ENCODE data around the gene PTPRA.
"Not testable (repeated sequence)": the region's sequence is repeated elsewhere in the genome, so short reads cannot be mapped to it uniquely, and the experiment has no call there.

PTPRA gene

DNA sequence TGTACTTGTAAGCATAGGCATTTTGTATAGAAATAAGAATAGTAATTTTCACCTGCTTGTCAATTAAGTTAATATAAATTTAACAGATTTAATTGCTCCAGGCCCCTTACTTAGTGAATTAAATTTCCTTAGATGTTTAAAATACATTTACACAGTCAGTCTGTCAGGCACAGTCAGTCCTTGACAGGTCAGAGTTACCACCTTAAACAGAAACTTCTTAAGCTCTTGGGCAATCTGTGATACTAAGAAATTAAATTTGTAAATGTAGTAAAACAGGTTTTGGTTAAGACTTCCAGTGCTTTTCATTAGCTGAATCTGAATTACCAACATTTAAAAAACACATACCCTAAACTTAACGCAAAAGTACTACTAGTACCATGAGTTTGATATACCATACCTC lies 15.9 kb downstream of the PTPRA start:
- FAIRE-seq = no peak

DNA sequence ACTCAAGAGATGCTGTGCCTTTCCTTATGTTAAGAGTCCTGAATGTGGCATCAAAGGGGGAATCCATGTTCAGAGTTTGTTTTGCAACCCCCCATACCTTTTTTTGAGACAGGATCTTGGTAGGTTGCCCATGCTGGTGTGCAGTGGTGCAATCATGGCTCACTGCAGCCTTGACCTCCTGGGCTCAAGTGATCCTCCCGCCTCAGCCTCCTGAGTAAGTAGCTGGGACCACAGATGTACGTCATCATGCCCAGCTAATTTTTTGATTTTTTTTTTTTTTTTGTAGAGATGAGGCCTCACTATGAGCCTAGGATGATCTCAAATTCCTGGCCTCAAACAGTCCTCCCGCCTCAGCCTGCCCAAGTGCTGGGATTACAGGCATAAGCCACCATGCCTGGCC lies 16.5 kb downstream of the PTPRA start:
- FAIRE-seq = no peak

DNA sequence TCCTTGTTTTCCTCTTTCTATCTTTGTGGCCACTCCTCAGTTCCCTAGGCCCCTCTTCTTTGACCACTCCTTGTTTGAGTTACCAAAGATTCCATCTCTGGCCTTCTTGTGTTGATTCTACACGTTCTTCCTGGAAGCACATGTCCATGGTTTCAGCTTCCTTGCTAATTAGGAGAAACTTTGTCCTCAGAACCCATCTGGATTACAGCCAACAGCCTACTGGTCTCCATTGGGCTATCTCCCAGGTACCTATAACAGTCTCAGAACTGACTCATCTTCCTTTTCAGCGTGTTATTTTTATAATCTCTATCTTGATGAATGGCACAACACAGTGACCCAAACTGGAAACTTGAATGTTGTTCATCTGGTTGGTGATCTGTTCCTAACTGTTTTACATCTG lies 17.5 kb downstream of the PTPRA start:
- no peak for FAIRE-seq

DNA sequence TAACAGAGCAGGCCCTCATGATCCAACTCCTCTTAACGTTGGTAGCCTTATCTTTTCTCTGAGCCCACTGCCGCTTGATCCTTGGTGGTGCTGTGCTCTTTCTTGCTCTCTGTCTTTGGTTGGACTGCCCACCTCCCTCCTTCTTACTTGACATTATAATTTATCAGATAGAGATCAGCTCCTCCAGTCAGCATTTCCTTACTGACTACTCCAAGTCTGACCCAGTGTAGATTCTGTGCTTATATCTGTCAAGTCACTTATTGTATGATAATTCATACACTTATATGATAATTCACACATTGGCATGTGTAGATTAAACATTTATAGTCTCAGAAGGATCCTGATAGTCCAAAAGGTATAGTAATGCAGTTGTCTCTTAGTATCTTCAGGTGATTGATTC lies 18.1 kb downstream of the PTPRA start:
- FAIRE-seq = no peak

DNA sequence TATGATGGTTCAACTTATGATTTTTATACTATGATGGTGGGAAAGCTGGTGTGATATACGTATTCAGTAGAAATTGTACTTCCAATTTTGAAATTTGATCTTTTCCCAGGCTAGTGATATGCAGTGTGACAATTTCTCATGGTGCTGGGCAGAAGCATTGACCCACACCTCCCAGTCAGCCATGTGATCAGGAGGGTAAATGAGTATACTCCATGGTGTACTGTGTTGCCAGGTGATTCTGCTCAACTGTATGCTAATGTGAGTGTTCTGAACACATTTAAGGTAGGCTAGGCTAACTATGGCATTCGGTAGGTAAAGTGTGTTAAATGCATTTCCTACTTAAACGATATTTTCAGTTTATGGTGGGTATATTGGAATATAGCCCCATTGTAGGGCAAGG lies 19.1 kb downstream of the PTPRA start:
- no peak for FAIRE-seq

DNA sequence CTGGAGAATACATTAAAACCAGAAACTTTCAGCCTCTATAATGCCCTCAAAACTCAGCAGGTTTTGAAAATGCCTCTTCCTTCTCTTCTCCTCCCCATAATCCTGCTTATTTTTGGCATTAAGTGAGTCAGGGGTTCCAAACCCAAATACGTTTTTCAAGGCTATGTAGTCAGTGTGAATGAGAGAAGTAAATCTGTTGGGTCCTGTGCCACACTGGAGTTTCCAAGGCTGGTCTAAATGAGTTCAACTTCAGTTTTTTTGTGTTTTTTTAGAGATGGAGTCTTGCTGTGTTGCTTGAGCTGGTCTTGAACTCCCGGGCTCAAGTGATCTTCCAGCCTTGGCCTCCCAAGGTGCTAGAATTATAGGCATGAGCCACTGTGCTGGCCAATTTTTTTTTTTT lies 20.9 kb downstream of the PTPRA start:
- FAIRE-seq = no peak

DNA sequence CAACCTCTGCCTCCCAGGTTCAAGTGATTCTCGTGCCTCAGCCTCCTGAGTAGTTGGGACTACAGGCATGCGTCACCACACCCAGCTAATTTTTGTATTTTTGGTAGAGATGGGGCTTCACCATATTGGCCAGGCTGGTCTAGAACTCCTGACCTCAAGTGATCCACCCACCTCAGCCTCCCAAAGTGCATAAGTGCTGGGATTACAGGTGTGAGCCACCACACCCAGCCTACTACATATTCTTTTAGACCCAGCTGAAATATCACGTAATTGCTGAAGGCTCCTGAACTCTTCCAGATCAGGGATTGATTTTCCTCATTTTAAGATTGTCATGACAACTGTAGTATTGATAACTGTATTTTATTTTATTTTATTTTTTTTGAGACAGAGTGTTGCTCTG lies 21.9 kb downstream of the PTPRA start:
- FAIRE-seq = not testable (repeated sequence)

DNA sequence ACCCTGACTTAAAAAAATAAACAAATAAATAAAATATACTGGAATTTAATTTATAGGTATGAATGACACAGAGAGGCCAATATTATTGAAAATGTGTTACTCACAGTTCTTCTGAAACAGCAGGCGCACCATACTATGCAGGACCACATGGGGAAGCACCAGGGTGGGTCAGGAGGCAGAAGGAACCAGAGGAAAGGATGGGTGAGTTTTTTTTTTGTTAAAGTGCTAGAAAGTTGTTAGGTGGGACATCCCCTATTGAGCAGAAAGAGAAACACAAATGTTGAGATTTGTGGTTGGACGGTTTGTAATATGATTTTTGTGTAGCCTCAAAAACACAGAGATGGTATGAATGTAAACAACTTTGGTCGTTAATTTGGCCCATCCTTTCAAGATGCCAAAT lies 26.0 kb downstream of the PTPRA start:
- no peak for FAIRE-seq

DNA sequence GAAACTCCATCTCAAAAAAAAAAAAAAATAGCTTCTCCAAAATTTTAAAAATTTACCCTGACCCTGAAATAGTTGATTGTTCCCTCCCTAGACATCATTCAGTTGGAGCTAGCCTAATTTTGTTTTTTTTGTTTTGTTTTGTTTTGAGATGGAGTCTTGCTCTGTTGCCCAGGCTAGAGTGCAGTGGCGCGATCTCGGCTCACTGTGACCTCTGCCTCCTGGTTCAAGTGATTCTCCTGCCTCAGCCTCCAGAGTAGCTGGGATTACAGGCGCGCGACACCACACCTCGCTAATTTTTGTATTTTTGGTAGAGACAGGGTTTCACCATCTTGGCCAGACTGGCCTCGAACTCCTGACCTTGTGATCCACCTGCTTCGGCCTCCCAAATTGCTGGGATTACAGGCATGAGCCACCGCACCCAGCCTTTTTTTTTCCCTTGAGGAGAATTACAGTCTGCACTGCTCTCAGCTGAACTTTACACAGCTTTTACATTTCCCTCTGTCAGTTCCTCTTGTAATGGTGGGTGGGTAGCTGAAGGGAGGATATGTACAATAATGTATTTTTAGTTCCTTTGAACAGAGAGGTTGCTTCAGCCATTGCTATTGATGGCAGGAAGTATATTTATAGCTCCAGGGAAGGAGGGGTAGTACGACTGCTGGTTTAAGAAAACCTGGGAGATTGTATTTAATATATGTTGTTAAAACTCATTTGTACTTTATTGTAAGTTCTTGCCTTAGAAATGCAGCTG lies 27.7 kb downstream of the PTPRA start:
- FAIRE-seq = no peak

DNA sequence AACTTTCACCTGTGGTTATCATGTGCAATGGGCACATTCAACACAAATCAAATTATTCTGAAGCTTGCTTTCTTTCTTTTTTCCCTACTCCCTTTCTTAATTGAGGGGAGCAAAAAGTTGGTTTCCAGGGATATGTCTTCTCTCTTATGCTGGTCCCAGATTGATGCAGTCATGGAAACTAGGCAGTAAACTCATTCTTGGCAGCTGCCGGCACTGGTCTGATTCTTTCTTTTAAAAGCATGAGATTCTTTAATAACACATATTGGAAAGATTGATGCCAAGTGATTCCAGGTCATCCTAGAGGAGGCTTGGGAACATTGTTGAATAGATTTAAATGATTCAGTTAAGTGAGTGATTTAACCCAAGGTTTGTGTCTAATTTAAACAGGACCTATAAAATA lies 29.0 kb downstream of the PTPRA start:
- no peak for FAIRE-seq

DNA sequence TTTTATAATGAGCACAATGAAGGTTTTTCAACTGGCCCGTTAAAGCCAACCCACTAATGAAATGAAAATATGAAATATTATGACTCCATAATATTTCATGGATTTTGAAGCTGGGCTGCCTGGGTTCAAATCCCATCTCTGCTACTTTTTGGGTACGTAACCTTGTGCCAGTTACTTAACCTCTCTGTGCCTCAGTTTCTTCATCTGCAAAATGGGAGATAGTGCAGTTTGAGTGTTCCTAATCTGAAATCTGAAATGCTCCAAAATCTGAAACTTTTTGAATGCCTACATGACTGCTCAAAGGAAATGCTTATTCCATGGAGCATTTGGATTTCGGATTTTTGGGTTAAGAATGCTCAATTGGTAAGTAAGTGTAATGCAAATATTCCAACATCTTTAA lies 29.5 kb downstream of the PTPRA start:
- FAIRE-seq = no peak

DNA sequence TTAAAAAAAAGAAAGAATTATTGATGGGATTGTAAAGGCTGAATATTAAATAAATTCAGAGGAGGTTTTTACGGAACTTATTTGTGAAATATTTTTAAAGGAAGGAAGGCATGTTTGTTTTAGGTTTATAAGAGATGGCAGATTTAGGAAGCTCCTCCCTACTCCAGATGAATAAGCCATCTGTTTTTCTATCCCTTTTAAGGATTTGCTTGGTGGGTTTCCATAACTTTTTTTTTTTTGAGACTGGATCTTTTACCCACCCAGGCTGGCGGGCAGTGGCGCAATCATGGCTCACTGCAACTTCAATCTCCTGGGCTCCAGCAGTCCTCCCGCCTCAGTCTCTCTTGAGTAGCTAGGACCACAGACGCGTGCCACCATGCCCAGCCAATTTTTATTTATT lies 30.4 kb downstream of the PTPRA start:
- no peak for FAIRE-seq

DNA sequence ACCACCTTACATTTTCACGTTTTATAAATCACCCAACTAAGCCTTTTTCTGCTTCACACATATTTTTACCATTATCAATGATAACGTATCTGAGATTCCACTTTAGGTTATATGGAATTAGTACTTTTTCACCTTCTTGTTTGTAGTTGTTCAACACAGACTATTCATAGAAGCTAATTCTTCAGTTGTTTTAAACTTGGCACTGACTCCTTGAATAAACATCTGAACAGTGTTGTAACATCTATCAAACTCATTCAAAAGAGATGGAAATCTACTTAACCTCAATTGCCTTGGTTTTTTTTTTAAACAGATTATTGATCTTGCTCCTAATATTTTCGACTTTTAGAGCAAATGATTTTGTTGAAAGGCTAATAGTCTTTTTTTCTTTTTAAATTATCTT lies 34.2 kb downstream of the PTPRA start:
- no peak for FAIRE-seq

DNA sequence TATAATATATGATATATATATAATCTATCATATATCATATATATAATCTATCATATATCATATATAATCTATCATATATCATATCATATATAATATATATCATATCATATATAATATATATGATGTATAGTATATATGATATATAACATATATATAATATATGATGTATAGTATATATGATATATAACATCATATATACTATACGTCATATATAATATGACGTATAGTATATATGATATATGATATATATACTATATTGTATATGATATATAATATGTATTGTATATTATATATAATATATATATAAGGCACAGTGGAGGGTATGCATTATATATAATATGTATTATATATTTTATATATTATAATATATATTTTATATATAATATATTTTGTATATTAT lies 36.7 kb downstream of the PTPRA start:
- FAIRE-seq = no peak

DNA sequence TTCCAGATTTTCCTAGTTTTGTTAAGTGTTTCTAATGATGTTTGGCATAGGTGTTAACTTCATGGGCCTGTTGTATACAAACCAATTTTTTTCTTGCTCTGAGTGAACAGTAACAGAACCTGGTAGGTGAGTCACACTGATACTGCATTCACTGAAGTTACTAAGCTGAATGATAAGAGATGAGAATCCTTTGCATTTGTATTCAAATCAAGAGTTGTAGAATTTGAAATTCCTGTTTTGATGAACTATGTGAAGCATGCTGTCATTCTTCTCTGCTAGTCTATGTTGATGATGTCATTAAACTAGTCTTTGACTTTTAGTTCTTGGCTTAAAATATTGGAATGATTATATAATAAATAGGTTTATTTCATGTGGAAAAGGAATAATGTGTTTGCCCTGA lies 37.9 kb downstream of the PTPRA start:
- no peak for FAIRE-seq

DNA sequence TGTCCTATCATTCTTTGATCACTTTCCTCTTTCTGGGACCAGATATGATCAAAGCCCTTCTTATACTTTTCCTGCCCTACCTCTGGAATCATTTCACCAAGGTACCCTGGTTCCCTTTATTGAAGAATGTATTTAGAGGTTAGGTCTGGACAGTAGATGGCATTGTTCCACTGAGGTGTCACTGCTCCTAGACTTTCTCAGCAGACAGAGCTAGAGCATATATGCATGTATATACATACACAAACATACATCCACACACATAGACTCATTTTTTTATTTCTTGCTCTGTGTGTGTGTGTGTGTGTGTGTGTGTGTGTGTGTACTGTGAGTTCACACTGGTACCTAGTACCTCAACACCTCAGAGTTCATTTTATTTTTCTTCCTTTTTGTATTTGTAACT lies 40.9 kb downstream of the PTPRA start:
- no peak for FAIRE-seq

DNA sequence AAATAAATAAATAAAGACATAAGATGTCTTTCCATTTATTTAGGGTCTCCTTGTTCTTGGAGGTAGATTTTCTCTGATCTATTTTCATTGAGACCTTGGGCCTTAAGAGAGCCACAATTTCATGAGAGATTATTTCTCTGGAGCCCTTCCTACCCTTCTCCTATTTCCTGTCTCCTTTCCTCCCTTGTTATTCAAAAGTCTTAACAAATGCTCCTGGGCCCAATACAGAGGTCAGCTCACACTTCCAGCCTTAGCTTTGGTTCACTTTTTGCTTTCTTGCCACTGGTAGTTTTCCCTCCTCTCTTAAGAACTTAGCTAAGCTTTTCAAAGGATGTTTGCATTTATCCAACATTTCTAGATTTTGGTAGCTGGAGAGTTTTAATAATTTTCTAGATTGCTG lies 44.0 kb downstream of the PTPRA start:
- no peak for FAIRE-seq

DNA sequence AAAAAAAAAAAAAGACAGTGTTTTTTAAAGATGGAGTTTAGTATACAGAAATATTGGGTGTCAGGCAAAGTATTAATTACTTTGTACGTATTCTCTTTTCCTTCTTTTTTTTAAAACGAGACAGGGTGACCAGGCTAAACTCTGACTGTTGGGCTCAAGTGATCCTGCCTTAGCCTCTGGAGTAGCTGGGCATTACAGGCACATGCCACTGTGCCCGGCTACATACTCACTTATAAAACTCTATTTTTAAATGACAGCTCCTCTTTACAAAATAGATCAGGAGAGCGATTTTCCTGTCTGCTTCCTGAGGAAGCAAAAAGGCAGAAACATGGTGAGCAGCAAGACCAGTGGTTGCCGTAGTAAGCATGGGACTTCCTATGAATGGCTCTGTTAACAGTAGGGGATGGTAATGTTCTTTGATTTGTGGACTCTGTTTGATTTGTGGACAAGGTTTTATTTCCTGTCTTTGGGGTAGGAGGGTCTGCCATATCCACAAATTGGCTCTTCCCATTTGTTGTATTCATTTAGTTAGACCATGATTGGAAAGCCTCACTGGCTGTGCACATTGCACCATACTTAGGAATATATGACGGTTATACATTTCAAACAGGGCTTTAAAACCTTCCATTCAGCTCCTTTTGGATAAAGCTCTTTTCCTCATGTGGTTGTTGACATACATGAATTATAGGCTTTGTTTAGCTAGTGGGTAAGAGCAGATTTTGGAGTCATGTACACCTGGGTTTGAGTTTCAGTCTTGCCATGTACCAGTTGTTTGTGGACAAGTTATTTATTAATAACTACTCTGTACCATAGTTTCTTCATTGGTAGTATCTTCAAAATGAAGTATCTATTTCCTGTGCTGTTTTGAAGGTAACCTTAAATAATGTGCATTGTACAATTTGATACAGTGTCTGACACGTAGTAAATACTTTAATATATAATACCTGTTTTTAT lies 45.1 kb downstream of the PTPRA start:
- FAIRE-seq = no peak

DNA sequence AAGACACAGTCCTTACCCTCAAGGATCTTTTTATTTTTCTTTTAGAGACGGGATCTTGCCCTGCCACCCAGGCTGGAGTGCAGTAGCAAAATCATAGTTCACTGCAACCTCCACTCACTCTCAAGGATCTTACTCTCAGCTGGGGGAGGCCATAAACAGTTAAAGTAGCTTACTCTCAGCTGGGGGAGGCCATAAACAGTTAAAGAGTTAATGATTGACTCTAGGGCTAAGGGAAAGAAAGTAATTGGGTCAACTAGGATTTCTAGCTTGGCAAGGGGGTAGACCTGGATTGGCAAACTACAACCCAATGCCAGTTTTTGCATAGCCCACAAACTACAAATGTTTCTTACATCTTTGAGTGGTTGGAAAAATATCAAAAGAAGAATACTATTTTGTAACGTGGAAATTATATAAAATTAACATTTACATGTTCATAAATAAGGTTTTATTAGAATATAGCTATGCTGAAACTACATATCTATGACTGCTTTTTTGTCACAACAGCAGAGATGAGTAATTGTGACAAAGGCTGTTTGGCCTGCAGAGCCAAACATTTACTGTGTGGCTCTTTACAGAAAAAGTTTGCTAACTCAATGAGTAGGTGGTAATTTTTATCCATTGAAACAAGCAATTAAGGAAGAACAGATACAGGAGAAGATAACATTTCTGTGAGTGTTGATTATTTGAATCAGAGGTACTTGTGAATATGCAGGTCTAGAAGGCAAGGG lies 46.4 kb downstream of the PTPRA start:
- FAIRE-seq = no peak

DNA sequence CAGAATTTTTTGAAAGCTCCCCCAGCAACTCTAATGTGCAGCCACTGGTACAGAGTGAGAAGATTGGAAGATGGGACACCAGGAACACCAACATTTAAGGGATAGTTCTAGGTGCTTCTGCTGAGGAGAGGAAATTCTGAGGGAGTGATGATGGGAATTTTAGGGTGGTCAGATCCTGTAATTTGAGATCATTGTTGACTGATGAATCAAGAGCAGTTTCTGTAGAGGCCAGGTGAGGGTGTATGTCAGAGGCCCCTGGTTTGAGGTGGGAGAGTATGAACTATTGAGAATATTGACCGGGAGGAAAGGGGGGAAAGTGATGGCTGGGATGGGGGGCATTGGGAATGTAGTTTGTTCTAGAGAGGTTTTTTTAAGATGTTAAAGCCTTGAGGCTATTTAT lies 47.2 kb downstream of the PTPRA start:
- no peak for FAIRE-seq

DNA sequence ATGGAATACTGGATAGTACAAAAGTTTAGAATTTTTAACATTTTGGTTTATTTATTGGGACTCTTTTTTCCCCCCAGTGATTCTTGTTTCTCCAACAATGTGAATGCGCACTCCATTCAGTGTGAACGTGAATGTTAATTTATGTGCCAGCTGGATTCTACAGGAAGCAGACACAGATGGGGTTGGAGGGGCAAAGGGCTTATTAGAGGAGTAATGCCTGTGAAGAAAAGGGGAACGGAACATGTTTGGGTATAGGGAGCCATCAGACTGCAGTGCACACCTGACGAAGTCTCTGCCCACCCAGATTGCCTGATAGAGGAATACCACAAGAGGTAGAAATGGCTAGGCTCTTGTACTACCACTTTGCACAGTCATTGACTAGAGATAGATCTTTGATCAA lies 48.2 kb downstream of the PTPRA start:
- no peak for FAIRE-seq

DNA sequence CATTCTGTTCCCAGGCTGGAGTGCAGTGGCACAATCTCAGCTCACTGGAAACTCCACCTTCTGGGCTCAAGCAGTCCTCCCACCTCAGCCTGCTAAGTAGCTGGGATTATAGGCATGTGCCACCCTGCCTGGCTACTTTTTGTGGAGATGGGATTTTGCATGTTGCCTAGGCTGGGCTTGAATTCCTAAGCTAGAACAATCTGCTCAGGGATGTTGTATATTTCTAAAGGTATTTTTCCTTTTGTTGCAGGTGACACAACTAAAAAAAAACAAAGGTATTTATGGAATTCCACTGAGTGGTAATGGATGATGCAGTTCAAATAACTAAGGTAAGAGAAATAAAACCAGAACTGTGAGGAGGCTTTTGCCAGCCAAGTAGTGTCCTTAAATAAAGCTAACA lies 49.7 kb downstream of the PTPRA start:
- FAIRE-seq = no peak

DNA sequence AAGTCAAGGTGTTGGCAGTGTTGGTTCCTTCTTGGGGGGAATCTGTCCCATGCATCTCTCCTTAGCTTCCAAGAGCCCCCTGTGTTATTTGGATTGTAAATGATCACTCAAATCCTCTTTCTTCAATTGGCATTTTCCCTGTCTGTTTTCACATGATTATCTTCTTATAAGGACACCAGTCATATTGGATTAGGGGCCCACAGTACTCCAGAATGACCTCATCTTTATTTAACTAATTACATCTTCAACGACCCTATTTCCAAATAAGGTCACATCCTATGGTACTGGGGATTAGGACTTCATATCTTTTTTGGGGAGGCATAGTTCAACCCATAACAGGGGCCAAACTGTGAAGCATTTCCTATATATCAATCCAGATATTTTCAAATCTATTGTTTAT lies 57.3 kb downstream of the PTPRA start:
- no peak for FAIRE-seq

DNA sequence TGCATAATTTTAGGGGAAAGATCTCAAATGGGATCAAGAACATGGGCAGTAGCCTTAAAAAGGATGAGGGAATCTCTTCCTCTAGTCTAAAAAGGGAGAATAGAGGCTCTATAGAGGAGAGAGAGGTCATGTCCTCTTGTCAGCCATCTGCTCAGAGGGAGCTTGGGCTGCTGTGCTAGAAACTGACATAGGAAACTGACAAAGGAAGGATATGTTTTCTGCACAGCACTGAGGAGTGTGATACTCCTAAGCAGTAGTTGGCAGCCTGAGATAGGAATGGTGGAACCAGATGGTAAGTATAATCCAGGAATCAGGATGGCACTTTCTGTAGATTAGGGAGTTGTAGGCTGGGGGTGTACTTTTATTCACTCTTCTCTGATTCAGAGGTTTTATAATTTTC lies 59.2 kb downstream of the PTPRA start:
- FAIRE-seq = no peak

Data from colon (tissue), 2 donors.